Endothelial cell of umbilical vein (primary cell): ENCODE results near the gene IGSF10. TPM values are rescaled to one million over a fixed set of nuclear protein-coding genes. Genes with fewer than 3 reads are reported as not detected.

Experiments used
- BruUV-seq: library from RNA; stranded (reverse); fragments of 400-500 nt; replicated peaks from 2 replicates; lab custom pipeline; 2021; lab: Mats Ljungman, UMichigan
- CTCF ChIA-PET: fragments of 300-600, 350-600 bp; sonication (Branson Sonifier 250); formaldehyde crosslinking; loops from one replicate; lab custom pipeline; 2021; ENCODE audit warnings: antibody characterized with exemption, inconsistent platforms; lab: Charles Lee
- POLR2A ChIA-PET: fragments of 300-600, 350-600 bp; sonication (Branson Sonifier 250); formaldehyde crosslinking; loops from one replicate; lab custom pipeline; 2021; ENCODE audit warnings: antibody characterized with exemption, inconsistent platforms; lab: Charles Lee
- DNase-seq: peaks from one replicate; pipeline ENCODE4 v3.0.0-alpha.2; 2011; ENCODE audit warnings: low read depth, low spot score
- FAIRE-seq: peaks from 2 replicates; lab custom pipeline; 2011; peaks lifted over from hg19 to GRCh38; lab: Jason Lieb, UNC
- H2AFZ ChIP-seq: 2 replicates; pipeline ENCODE4 v1.6.0; 2012; ENCODE audit warnings: low read depth, low read length, control low read depth, inconsistent platforms
- H3K27ac ChIP-seq: 2 replicates; pipeline ENCODE4 v1.5.1; 2011; ENCODE audit warnings: low read depth, mild to moderate bottlenecking, control low read depth, low read length, moderate library complexity; ENCODE audit not compliant: insufficient read depth
- H3K27me3 ChIP-seq, 2 experiments: 2 replicates each; pipeline versions ENCODE4 v1.6.0 to v1.6.1; 2011; ENCODE audit warnings: low read length in 2 of 2, mixed read lengths in 1 of 2; ENCODE audit not compliant: control insufficient read depth in 2 of 2, insufficient read depth in 2 of 2
- H3K36me3 ChIP-seq, 2 experiments: 2 replicates in 1 of 2; 3 replicates in 1 of 2; pipeline ENCODE4 v1.5.1; 2011; ENCODE audit warnings: low read length in 2 of 2, mild to moderate bottlenecking in 1 of 2, moderate library complexity in 1 of 2; ENCODE audit not compliant: control insufficient read depth in 2 of 2, insufficient read depth in 2 of 2; ENCODE audit errors: extremely low read depth in 1 of 2
- H3K4me1 ChIP-seq: 3 replicates; pipeline ENCODE4 v1.5.1; 2011; ENCODE audit warnings: mild to moderate bottlenecking, low read length; ENCODE audit not compliant: control insufficient read depth, insufficient read depth; ENCODE audit errors: extremely low read depth
- H3K4me2 ChIP-seq: 2 replicates; pipeline ENCODE4 v1.6.1; 2011; ENCODE audit warnings: low read length, control low read depth, mixed read lengths; ENCODE audit not compliant: insufficient read depth
- H3K4me3 ChIP-seq, 3 experiments: fragments of 200-600 bp in 1 of 3; sonication (generic), shearing (Covaris generic) in 1 of 3; replicated peaks in 1 of 3; 2 replicates each; pipeline ENCODE4 v1.5.1; 2011 to 2016; ENCODE audit warnings: control low read depth in 3 of 3, low read length in 3 of 3, mild to moderate bottlenecking in 2 of 3, inconsistent platforms in 1 of 3, low read depth in 1 of 3, moderate library complexity in 1 of 3; ENCODE audit not compliant: insufficient read depth in 1 of 3
- H3K79me2 ChIP-seq: 2 replicates; pipeline ENCODE4 v1.6.0; 2012; ENCODE audit warnings: low read length, inconsistent platforms; ENCODE audit not compliant: control insufficient read depth, insufficient read depth
- H3K9ac ChIP-seq: replicated peaks from 2 replicates; pipeline ENCODE3; 2011; ENCODE audit warnings: low read length, control low read depth; ENCODE audit not compliant: insufficient read depth; ENCODE audit errors: extremely low read depth
- H3K9me1 ChIP-seq: replicated peaks from 3 replicates; pipeline ENCODE4 v1.6.0; 2011; ENCODE audit warnings: mild to moderate bottlenecking, low read length; ENCODE audit not compliant: control insufficient read depth, insufficient read depth; ENCODE audit errors: extremely low read depth
- H3K9me3 ChIP-seq: replicated peaks from 2 replicates; pipeline ENCODE4 v1.5.1; 2012; ENCODE audit warnings: low read length, inconsistent platforms; ENCODE audit not compliant: control insufficient read depth, insufficient read depth
- H4K20me1 ChIP-seq: replicated peaks from 2 replicates; pipeline ENCODE3; 2011; ENCODE audit warnings: mild to moderate bottlenecking, low read length; ENCODE audit not compliant: control insufficient read depth, insufficient read depth; ENCODE audit errors: extremely low read depth
- CTCF ChIP-seq, 2 donors: IDR thresholded peaks; 1 replicate in 1 of 2; 2 replicates in 1 of 2; pipeline ENCODE4 v1.5.1; 2011; ENCODE audit warnings: low read length in 2 of 2, mild to moderate bottlenecking in 2 of 2, moderate library complexity in 2 of 2, control low read depth in 1 of 2, inconsistent platforms in 1 of 2, low read depth in 1 of 2; ENCODE audit not compliant: insufficient read depth in 1 of 2; ENCODE audit errors: extremely low read depth in 1 of 2
- EZH2 ChIP-seq: IDR thresholded peaks from 2 replicates; pipeline ENCODE4 v1.6.1; 2012; ENCODE audit warnings: borderline replicate concordance, low read depth, mild to moderate bottlenecking, moderate library complexity, low read length, inconsistent platforms; ENCODE audit not compliant: severe bottlenecking
- FOS ChIP-seq: IDR thresholded peaks from 2 replicates; pipeline ENCODE4 v1.6.1; 2011; ENCODE audit warnings: mild to moderate bottlenecking, low read length, moderate library complexity, borderline replicate concordance; ENCODE audit not compliant: insufficient read depth
- GATA2 ChIP-seq: IDR thresholded peaks from 2 replicates; pipeline ENCODE4 v1.7.0; 2011; ENCODE audit warnings: low read depth, mild to moderate bottlenecking, moderate library complexity, mixed read lengths, low read length; ENCODE audit not compliant: insufficient read length, insufficient read depth
- JUN ChIP-seq: IDR thresholded peaks from 2 replicates; pipeline ENCODE4 v1.6.1; 2011; ENCODE audit warnings: borderline replicate concordance, low read depth; ENCODE audit not compliant: insufficient read length, insufficient read depth
- MYC ChIP-seq: IDR thresholded peaks from one replicate; pipeline ENCODE4 v1.6.1; 2011; ENCODE audit warnings: mild to moderate bottlenecking, low read depth, low read length
- POLR2A ChIP-seq: IDR thresholded peaks from 2 replicates; pipeline ENCODE4 v1.6.1; 2012; ENCODE audit warnings: low read depth, mild to moderate bottlenecking, control low read depth, low read length
- POLR2AphosphoS5 ChIP-seq: IDR thresholded peaks from 2 replicates; pipeline ENCODE4 v1.6.1; 2012; ENCODE audit warnings: low read depth, mild to moderate bottlenecking, control low read depth, low read length, moderate library complexity; ENCODE audit not compliant: insufficient read depth
- dilution Hi-C: fragments of 300-500 bp; cut with MboI; formaldehyde crosslinking; loops from one replicate; pipeline ENCODE4 v1.15.0; 2019; ENCODE audit warnings: low sequenced_read_pairs; ENCODE audit not compliant: extremely low pct_ligation_motif_present
- intact Hi-C: fragments of 100-400 bp; cut with micrococcal nuclease; formaldehyde crosslinking; loops from one replicate; pipeline ENCODE4 v1.10.0; 2022
- polyA plus RNA-seq, 4 experiments: library from polyadenylated mRNA; depleted of rRNA in 3 of 4; stranded (reverse) in 3 of 4; unstranded in 1 of 4; fragments of >200 nt; gene quantifications; 2 replicates each; pipeline versions ENCODE4 v1.2.1 to v1.2.3, GENCODE V29; 2011 to 2012; ENCODE audit warnings: missing spikeins in 1 of 4
- total RNA-seq: library from RNA; stranded (reverse); gene quantifications from 2 replicates; pipeline ENCODE4 v1.2.3, GENCODE V29; 2021
- TF ChIP-seq, protein P1 (sequence below): IDR thresholded peaks from 2 replicates; pipeline ENCODE4 v1.6.1; 2011; ENCODE audit not compliant: insufficient read depth, insufficient read length

Gene IGSF10
- total and polyA plus RNA-seq, 2 donors (not counting 3 experiments of a cell fraction or from before 2014, with no cell fraction given): 0.01 TPM; not detected in 1

- Histone ChIP-seq H3K79me2 (no peaks in the 10 kb centered on the region), H3K9me3 (no peaks in the 10 kb centered on the region), H3K36me3 (no peaks in the 10 kb centered on the region), H3K4me3 (no peak overlapping the region), H4K20me1 (no peaks in the 10 kb centered on the region), H3K4me1 (no peaks in the 10 kb centered on the region), H3K4me2 (no peak overlapping the region), H3K9me1 (no peaks in the 10 kb centered on the region), H3K27me3 (no peaks in the 10 kb centered on the region), H3K27ac (no peak overlapping the region), H3K9ac (no peak overlapping the region), H2AFZ (no peak overlapping the region)
- intact Hi-C loops (no loop called here), dilution Hi-C loops (no loop called here)
- BruUV-seq: no TSS peak
- TF ChIP-seq POLR2AphosphoS5: no peak
- TF ChIP-seq CTCF (IDR thresholded peaks at IDR 0.05; ENCODE audit: extremely low read depth in 1 of 2, insufficient read depth in 1 of 2, low read depth in 1 of 2, low read length in 2 of 2): no peak
- TF ChIP-seq FOS: no peak
- TF ChIP-seq EZH2: no peak
- TF ChIP-seq, protein P1, sequence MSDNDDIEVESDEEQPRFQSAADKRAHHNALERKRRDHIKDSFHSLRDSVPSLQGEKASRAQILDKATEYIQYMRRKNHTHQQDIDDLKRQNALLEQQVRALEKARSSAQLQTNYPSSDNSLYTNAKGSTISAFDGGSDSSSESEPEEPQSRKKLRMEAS: no peak
- TF ChIP-seq MYC: no peak
- TF ChIP-seq GATA2: no peak
- TF ChIP-seq JUN: no peak
- no peak for TF ChIP-seq POLR2A
- DNase-seq (no peak), FAIRE-seq (no peak)
- ChIA-PET CTCF (interaction anchor here (1.2 kb wide), 1 partner anchor 340 kb away, joined by 3 read pairs; no protein-coding TSS in a partner anchor), POLR2A (no interaction called here)
Observed at GRCh38 chr3:151499168-151499567, 38.3 kb upstream of the IGSF10 start.
